Measurements from ENCODE around the gene GAS2L2.
"Not testable (repeated sequence)": the region's sequence is repeated elsewhere in the genome, so short reads cannot be mapped to it uniquely, and the experiment has no call there.

Gene GAS2L2

DNA sequence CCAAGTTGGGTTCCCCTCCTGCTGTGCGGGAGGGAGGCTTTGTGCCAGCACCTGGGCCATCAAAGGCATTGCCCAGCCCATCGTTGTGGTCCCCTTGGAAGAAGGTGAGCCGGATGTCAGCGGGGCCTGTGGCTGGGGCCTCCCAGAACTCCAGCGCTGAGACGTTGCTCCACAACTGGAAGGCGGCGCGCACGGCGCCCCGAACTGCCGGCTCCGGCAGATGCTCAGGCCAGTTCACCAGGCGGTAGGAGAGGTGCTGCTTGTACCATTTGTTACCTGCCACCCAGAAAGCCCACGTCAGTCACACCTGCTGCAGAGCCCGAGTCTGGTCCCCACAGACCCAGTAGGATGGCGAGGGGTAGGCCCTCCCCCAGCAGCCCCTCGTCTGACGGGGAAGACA lies 20.1 kb upstream of the GAS2L2 start:
- no peak for DNase-seq

DNA sequence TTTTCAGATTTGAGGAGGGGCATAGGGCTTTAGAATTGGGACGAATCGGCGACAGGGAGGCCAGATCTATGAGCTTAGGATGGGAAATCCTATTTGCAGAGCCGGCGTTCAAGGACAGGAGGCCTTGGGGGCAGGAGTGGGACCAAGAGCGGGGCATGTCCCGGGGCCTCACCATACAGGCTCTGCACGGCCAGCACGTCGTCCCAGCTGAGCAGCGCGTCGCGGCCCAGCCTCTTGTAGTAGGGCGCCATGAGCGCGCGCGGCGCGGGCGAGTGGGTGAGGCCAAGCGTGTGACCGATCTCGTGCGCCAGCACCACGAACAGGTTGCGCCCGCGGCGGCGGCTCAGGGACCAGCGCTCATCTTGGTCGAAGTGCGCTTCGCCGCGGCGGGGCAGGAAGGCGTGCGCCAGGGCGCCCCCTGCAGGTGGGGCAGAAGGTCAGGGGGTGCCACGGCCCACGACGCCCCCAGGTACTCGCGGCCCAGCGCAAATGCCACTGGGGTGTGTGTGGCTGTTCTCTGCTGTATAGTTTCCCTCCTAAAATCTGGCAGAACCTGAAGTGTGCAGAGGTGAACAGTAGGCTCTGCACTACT lies 17.0 kb upstream of the GAS2L2 start:
- peak; percentile 44 for DNase-seq

DNA sequence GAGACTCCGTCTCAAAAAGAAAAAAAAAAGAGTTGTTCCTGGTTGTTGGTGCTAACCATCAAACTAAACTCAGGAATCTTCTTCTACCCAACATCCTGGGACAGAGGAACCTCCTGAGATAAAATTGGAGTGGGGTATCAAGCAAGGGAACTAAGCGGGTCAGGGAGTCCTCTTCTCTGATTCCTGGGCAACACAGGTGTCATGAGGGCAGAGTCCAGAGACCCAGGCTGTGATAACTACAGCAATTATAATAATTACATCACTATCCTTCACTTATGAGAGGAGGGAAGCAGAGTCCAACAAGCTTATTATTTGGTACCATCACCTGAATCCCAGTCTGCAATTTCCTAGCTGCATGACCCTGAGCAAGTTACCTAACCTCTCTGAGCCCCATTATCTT lies 15.8 kb upstream of the GAS2L2 start:
- DNase-seq = no peak

DNA sequence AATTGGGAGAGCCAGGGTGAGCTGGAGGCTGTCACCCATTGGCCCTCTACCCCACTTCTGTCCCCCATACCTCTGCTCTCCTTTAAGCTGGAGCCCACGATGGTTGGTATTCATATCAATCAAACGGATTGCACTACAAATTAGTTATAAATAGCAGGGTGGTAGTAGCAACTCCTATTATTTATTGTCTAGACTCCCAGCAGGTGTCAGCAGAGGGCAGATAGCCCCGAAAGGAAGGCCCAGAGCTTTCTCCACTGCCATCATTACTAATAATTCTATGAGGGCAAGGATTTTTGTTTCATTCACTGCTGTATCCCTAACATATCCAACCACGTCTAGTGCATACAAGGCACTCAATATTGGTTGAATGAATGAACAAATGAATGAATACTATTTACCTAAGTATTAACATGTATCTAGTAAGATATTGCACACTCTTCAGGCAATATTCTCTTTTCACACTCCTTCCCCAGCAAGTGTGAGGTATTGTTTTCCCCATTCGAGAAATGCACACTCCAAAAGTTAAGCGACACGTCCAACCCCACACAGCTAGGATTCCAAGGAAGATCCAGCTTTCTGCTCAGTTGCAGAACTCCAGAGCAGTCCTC lies 14.0 kb upstream of the GAS2L2 start:
- peak; percentile 47 for DNase-seq

DNA sequence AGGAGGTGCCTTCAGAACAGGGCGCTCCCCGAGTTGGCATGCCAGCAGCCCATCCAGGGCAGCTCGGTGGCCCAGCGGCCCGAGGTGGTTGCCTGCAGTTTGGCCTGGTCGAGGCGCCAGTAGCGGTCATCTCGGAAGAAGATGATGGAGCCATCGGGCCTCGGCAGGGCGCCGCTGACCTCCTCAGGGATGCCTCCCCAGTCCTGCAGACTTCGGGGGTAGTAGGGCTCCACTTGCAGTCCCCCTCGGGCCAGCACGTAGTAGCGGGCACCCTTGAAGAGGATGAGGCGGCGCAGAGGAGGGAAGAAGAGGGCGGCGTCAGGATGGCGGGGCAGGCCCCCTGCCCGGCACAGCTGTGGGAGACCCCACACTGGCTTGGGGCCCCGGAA lies 13.4 kb upstream of the GAS2L2 start:
- no peak for DNase-seq

DNA sequence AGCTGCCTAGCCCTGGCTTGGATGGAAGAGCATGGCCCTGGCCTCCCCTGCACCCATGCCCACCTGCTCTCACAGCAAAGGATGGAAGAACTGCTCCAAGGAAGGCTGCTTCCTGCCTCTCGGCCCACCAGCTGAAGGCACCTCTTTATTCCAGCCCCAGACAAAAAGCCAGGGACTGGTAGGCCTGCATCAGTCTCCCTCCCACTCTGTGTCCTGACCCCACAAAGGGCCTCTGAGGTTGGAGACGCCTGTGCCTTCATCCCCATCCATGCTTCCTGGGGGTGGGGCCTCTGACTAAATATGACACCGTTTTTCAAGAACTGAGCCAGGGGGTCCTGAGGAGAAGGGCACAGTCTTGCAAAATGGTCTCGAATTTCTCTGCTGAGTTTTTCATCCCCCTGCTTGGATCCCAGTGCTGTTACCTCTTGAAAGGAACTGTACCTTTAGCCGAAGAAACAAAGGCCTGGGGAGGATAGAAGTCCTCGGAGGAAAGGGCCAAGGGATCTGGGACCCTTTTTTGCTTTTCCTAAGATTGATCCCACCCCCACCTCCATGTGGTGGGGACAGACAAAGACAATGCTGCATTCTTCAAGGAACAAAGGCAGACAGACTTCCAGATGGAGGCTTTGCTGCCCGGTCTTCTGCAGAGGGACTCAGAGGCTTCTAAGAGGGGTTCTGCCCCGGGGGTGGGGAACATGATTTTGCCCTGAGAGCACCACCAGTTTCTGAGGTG lies 12.9 kb upstream of the GAS2L2 start:
- no peak for DNase-seq

DNA sequence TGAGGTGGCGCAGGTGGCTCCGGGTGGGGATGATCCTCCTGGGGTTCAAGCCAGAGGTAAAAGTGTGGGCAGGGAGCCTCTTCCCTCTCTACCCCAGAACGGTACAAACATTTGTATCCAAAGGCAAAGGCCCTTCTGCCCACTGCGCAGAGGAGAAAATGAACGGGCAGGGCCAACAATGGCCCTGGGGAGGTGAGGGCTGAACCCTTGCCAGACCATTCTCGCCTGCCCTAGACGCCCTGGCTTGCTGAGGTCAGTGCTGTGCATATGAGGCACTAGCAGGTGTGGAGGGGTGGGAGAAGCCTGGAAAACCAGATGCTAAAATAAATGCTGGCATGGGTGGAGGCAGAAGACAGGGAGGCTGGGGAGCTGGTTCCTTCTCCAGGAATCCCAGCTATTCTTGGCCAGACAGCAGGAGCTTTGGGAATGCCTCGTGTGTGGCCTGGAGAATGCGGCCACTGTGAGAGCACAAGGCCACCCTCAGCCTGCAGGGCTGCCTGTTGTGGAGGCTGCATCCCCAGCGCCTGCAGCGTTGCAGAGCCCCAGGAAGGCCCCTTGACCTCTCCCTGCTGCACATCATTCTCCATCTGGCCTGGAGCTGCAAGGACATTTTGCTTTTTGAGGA lies 12.2 kb upstream of the GAS2L2 start:
- no peak for DNase-seq

DNA sequence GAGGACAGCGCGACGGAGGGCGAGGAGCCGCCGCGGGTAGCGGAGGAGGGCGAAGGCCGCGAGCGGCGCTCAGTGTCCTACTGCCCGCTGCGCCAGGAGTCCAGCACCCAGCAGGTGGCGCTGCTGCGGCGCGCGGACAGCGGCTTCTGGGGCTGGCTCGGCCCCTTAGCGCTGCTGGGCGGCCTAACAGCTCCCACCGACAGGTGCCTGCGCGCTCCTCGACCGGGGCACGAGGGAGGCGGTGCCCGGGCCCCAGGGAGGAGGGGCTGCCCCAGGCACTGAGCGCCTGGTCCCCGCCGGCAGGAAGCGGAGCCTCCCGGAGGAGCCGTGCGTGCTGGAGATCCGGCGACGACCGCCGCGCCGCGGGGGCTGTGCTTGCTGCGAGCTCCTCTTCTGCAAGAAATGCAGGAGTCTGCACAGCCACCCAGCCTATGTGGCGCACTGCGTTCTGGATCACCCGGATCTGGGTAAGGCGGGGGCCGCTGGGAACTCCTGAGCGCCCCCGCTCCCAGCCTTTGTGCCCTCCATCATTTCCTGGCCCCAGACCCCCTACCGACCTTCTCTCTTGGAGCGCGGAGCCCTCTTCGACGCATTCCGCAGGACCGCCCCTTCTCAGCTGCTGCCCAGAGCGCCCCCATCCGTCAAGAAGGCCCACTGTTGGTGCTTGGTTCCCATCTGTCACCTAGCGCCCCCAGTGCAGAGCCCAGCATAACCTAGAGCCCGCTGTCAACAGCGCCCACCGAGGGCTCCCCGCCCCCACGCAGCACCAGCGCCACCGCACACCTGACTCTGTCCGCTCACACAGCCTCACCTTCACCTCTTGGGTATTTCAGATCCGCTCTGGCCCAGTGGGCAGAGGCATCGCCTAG lies 11.3 kb upstream of the GAS2L2 start:
- DNase-seq = peak; percentile 96

DNA sequence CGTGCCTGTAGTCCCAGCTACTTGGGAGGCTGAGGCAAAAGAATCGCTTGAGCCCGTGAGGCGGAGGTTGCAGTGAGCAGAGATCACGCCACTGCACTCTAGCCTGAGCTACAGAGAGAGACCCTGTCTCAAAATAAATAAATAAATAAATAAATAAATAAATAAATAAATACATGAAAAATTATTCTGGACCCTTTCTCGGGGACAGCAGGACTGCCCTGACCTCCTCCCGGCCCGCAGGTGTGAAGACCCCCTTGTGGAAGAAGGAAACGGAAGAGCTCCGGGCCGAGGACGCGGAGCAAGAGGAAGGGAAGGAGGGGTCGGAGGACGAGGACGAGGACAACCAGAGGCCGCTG lies 10.7 kb upstream of the GAS2L2 start:
- no peak for DNase-seq

DNA sequence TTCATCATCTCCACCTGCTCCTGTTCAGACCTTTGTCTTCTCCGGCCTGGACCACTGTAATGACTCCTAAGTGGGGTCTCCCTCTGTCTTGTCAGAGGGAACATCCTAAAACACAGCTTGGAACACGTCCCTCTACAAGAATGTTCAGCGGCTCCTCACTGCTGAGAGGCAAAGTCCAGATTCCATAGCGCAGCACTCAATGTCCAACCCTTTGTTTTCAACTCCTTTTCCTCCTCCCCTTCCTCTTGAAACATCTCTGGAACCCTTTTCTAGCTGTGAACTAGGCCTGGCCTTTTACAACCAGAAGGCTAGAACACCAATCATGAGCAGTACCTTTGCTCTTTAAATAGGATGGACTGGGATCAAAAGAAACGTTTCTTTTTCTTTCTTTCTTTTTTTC lies 8.6 kb upstream of the GAS2L2 start:
- DNase-seq = no peak

DNA sequence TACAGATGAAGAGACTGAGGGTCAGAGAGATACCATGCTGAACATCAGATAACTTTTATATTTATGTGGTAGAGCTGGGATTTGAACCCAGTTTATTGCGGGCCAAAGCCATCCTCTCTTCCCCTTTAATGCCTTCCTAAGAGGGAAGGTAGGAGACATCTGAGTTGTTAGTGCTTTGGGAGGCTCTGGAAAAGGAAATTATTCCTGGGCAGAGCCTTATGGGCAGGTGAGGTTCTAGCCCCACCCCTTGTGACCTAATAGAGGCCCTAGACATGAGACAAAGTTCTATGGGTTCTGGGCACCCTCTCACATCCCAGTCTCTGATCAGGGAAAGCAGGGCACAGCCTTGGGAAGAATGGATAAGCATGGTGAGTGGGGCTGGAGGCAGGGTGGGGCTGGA lies 7.5 kb upstream of the GAS2L2 start, which contains the start of gene C17orf50:
Gene C17orf50 (plus strand): TSS at position 301 of the 400 bp plus-strand sequence. CDS start 55 bp downstream, at position 356.
- no peak for DNase-seq

DNA sequence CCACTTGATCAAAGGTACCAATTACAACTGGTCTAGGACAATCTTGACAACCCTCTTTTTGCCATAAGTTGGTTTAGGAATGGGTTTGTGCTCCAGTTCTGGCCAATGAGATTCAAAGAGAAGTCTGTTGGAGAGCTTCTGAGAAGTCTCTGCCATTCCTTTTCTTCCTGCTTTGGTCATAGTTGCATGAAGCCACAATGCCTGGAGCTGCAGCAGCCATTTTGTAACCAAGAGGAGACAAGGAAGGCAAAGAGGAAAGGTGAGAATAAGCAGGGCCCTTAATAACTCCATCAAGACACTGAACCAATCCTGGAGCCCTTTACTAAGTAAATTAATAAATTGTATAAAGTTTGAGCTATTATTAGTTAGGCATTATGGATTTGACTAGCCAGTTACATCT lies 4.2 kb upstream of the GAS2L2 start:
- no peak for DNase-seq

DNA sequence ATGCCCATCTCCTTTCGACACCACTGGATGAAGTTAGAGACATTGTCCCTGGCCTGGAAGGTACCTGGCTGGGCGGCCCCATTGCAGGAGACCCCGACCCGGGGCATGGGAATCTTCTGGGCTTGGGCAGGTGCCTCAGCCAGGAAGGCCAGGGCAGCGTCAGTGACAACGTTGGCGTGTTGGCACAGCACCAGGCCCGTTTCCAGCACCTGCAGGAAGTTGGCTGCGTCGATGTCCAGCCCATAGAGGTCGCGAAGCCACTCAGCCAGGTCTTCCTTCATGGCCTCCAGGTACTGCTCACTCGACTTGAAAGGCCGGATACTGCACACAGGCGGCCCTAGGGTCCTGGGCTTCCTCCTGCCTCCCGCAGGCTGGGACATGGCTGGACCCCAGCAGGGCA lies 568 bp downstream of the GAS2L2 start:
- no peak for DNase-seq

DNA sequence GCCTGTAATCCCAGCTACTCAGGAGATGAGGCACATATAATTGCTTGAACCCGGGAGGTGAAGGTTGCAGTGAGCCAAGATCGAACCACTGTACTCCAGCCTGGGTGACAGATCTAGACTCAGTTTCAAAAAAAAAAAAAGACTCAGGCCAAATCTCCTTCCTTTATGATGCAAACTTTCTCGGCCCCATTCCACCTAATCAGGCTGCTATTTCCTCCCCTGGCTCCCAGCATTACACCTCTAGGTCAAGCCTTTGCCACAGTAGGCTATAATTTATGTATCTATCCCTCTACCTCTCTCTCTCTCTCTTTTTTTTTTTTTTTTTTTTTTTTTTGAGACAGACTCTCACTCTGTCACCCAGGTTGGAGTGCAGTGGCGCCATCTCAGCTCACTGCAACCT lies 1.5 kb downstream of the GAS2L2 start:
- not testable (repeated sequence) for DNase-seq

DNA sequence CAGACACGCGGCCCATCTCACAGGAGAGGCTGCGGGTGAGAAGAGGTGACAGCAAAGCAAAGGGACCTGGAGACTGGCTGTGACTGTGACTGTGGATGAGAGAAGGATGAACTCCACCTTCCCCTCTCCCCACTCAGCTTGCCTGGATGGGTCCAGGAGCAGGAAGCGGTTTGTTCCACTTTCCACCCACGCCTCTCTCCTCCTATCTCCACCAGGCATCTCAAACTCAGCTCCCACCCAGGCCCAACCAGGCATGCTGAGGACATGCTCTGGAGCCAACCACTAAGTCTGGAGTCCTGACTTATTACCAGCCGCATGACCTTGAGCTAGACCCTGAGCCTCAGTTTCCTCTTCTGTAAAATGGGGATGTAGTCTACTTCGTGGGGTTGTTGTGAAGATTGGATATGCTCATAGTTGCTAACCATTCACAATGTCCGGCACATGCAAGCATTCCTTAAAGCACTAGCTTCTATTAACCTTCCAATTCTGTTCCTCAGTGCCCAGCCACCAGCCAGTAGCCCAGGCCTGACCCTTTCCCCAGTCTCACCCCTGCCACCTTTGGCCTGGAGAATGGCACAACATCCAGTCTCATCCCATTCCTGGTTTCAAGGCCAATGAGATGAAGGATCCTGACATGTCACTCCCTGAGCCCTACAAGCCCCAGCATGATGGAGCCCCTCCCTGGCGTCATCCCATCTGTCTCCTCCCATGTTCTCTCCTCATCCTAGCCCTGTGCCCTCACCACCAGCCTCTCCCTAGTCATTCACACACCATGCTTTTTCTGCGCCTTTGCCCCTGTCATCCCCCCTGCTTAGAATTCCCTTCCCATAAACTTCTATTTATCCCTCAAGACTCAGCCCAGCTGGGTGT lies 2.3 kb downstream of the GAS2L2 start:
- no peak for DNase-seq

DNA sequence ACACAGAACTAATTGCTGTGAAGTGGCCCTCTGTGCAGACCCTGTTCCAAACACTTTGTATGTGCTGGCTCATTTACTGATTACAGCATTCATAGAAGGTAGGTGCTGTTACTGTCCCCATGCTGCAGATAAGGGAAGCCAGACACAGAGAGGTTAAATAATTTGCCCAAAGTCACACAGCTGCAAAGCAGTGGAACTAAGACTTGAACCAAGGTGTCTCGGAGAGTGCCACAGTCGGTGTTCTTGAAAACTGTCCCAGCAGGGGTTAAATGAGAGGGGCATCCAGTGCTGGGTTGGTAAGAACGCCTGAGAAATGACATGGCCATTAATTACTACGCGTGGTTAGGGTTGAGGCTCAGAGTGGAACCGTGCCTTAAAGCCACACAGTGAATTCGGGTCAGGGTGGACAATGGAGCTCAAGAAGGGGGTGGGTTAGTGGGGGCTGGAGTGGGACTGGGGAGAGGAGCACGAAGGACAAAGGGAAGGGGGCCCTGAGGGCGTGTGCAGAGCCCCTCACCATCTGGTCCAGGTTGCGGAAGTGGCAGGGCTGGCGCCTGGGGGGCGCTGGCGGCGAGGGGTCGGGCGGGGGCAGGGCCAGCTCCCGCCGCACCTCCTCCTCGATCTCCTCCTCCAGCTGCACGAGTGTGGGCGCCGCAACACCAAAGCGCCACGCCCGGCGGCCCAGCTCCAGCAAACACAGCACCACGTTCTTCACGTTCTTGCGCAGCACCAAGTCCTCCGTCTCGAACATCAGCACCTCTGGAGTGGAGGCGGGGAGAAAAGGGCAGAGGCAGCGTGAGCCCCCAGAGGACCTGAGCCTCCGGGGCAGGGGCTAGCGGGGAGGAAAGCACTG lies 3.3 kb downstream of the GAS2L2 start:
- DNase-seq = peak; percentile 41

DNA sequence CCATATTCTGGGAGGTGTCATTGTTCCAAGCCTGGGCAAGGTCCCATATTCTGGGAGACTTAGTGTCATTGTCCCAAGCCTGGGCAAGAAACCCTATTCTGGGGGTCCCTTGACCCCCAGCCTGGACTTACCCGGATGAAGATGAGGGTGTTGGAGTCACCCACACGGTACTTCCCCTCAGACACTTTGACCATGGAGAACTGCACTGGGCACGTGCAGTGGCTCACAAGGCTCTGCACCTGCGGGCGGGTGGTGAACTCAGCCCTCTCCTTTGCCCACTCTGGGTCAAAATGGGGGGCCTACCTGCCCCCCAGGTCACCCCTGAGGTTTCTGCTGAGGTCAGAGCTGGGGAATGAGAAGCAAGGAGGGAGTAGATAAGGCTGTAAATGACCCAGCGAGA lies 4.1 kb downstream of the GAS2L2 start:
- DNase-seq = no peak

DNA sequence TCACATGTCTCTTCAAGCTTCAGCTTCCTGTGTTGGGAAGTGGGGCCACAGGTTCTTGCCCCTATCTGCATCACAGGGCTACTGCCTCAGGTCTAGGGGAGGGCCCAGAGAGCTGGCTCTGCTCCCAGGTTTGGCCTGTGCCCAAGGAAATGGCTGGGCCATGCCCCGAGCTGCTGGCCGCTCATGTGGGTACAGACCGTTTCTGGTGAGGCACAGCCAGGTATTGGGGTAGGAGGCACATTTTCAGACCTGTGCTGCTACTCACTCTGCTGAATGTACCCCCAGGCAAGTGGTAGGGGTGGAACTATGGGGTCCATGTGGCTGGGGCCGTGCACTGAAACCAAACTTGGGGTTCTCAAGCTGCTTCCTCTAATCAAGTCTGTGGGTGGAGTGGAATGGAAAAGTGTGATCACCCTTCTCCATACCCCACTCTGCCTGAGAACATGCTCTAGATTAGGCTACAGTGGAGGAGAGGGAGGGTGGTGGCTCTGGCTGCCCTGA lies 4.6 kb downstream of the GAS2L2 start:
- DNase-seq = no peak

DNA sequence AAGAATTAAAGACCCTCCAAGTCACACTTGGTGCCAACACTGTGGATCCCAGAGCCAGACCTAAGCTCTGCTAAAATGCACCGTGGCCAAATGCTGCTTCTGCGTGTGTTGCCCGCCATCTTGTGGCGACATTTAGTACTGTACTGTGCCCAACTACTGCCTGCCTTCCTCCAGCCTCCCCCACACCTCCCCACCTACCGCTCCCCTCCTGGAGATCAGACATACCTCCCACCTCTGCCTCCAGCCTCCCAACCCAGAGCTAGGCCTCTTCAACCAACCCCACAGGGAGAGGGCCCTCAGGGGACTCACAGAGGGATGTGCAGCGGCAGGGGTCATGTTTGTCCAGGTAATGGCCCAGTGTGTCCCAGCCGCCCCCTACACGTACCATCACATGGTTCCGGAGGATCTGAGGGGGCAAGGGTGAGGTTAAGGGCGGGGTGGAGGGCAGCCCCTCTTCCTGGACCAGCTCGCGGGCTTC lies 5.5 kb downstream of the GAS2L2 start:
- DNase-seq = peak; percentile 89

DNA sequence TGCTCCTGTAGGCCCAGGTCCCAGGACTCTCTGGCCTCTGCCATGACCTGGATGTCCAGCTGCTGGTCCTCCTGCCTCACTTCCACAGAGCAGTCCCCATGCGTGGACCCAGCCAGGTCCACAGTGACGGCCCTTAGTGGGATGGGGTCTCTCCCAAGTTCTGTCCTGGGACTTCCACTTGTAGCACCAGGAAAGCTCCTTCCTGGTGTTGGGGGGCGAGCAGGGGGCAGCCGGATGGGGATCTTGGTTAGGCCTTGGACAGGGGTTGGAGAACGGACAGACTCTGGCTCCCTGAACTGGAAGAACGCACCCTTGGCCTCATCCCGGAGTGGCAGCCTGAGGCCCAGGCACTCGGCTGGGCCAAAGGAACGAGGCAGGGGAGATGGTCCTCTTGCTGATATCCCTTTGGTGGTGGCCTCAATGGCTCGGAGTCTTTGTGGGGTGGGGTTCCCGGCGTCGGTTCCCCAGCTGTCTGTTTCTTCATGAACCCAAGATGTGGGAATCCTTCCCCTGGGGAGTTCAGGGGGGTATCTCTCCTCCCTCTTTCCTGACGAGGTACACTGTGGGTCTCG lies 7.2 kb downstream of the GAS2L2 start:
- no peak for DNase-seq
